Sigmoid colon (tissue), 7 donors: ENCODE results near the gene TNS1. TPM values are rescaled to one million over a fixed set of nuclear protein-coding genes. Genes with fewer than 3 reads are reported as not detected.

Source experiments
- DNase-seq: peaks from one replicate; pipeline ENCODE4 v3.0.0-alpha.2; 2019
- H3K27ac ChIP-seq, 4 donors: fragments of 200-600 bp; sonication (generic); one replicate each; pipeline ENCODE4 v1.5.1; 2016 to 2019; ENCODE audit warnings: mild to moderate bottlenecking in 1 of 4
- H3K27me3 ChIP-seq, 3 donors: fragments of 200-600 bp; sonication (generic); one replicate each; pipeline ENCODE4 v1.5.1; 2019; ENCODE audit warnings: mild to moderate bottlenecking in 1 of 3
- H3K36me3 ChIP-seq, 4 donors: fragments of 200-600 bp; sonication (generic); one replicate each; pipeline ENCODE4 v1.5.1; 2016 to 2019
- H3K4me1 ChIP-seq, 4 donors: fragments of 200-600 bp; sonication (generic); one replicate each; pipeline ENCODE4 v1.5.1; 2017 to 2019
- H3K4me3 ChIP-seq, 4 donors: fragments of 200-600 bp; sonication (generic); one replicate each; pipeline ENCODE4 v1.5.1; 2017 to 2019; ENCODE audit warnings: mild to moderate bottlenecking in 2 of 4, moderate library complexity in 1 of 4
- H3K9me3 ChIP-seq, 4 donors: fragments of 200-600 bp in 3 of 4; sonication (generic) in 3 of 4; one replicate each; pipeline versions ENCODE4 v1.5.1 to v1.6.1; 2013 to 2019
- EP300 ChIP-seq, 4 donors: sonication (generic); formaldehyde crosslinking; IDR thresholded peaks; one replicate each; pipeline ENCODE4 v1.6.1; 2017; ENCODE audit warnings: antibody characterized with exemption in 4 of 4
- POLR2A ChIP-seq, 2 donors: fragments of 450-650 bp; IDR thresholded peaks; one replicate each; pipeline ENCODE4 v1.6.1; 2016; ENCODE audit warnings: antibody characterized with exemption in 2 of 2, mild to moderate bottlenecking in 2 of 2, moderate library complexity in 2 of 2
- POLR2AphosphoS5 ChIP-seq, 4 donors: sonication (generic); formaldehyde crosslinking; IDR thresholded peaks; one replicate each; pipeline ENCODE4 v1.6.1; 2017; ENCODE audit warnings: antibody characterized with exemption in 4 of 4
- WGBS, 2 donors: extraction: QIAGEN DNeasy Blood & Tissue Kit; methylation state at CpG; one replicate each; pipeline ENCODE4 v1.1.7; 2013; 5-methylcytosine and 5-hydroxymethylcytosine counted together
- intact Hi-C: fragments of 100-400 bp; cut with DNase I; formaldehyde crosslinking; loops from one replicate; pipeline ENCODE4 v1.15.1; 2023
- polyA plus RNA-seq, 3 donors: library from polyadenylated mRNA; stranded (reverse); fragments of 200-250 nt; gene quantifications; one replicate each; pipeline ENCODE4 v1.2.3, GENCODE V29; 2013
- total RNA-seq, 4 donors: library from RNA; depleted of rRNA; stranded (reverse); fragments of >200 nt; gene quantifications; one replicate each; pipeline ENCODE4 v1.1.0, GENCODE V29; 2016
- TF ChIP-seq, protein P1 (sequence below), 4 experiments: fragments of 450-650 bp in 3 of 4; fragments of 200-600 bp in 1 of 4; IDR thresholded peaks; one replicate each; pipeline ENCODE4 v1.5.1; 2016 to 2019; ENCODE audit warnings: antibody characterized with exemption in 4 of 4, mild to moderate bottlenecking in 3 of 4, moderate library complexity in 2 of 4
- donor health status: healthy with polysubstance abuse.
- donor health status: Bipolar disorder and iron deficiency.
- donor health status: healthy.

The TNS1 gene
- total and polyA plus RNA-seq, 7 donors = 3.7 to 1,607 (median 444) TPM

DNA sequence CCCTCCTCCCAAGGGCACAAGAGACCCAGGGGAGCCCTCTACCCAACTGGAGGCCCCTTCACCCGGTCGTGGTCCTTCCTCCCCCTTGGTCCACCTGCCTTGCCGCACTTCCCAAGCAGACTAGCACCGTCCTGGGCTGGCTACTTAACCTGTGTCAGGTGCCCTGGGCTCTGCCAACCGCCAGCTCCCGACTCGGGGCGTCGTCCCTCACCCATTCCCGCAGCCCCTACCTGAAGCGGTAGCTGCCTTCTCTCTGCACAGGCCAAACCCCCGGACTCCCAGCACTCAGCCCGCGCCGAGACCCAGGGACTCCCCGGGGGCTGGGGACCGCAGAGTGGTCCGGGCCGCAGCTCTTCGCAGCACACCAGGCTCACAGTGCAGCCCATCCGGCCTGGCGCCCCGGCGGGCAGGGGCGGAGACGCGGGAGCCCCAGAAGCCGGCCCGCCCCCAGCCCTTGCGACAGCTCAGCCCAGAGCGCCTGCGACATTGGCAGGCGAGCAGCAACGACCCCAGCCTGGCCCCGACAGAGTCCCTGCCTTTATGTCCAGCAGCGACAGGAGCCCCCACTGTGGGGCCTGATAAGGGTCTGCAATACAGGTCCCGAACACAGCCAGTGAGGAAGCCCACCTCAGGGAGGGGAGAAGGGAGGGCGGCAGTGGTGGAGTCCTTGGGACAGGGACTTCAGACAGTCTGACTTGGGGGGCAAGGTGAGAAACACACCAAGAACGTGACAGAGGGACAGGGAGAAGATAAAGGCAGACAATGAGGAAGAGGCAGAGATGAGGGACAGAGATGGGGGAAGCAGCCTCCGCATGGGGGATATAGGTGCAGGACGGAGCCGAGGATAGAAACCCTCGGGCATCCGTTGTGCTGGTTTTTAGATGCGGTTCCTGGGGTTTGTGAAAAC is 31.0 kb upstream of the TNS1 start:
- 41 to 47% methylated on average over 45 of the region's 45 CpGs for WGBS, 2 donors
- Histone ChIP-seq H3K4me3 (peak overlapping the region in 1 of 4 donors; percentile 9), H3K27ac (no peak overlapping the region)

DNA sequence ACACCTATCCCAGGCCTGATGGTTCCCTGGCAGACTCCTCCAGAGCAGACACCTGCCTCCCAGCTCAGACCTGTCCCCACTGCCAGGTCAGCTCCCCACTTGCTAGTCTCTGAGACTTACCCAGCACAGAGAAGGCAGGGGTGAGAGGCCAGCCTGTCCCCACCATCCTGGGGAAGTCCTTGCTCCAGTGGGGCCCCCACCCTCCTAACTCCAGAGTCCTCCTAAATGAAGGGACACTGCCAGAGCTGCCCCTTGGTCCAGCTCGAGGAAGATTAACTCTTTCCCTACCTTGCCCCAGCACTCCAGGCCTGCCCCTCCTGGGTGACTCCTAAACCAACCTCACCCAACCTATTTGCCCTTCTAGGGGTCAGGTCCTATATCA is 30.4 kb upstream of the TNS1 start:
- Histone ChIP-seq H3K9me3 (no peaks in the 10 kb centered on the region), H3K4me1 (peaks cover 0 to 25% (median 10%) of the 10 kb centered on the region in 4 donors), H3K27ac (no peak overlapping the region), H3K4me3 (no peak overlapping the region), H3K36me3 (no peaks in the 10 kb centered on the region), H3K27me3 (peaks cover 0 to 2% (median 0%) of the 10 kb centered on the region in 3 donors)
- 44 to 63% methylated on average over 1 of the region's 1 CpG for WGBS, 2 donors
- TF ChIP-seq EP300 (IDR thresholded peaks at IDR 0.05) (no peak), POLR2A (IDR thresholded peaks at IDR 0.05) (no peak), POLR2AphosphoS5 (IDR thresholded peaks at IDR 0.05) (no peak)
- TF ChIP-seq, protein P1, sequence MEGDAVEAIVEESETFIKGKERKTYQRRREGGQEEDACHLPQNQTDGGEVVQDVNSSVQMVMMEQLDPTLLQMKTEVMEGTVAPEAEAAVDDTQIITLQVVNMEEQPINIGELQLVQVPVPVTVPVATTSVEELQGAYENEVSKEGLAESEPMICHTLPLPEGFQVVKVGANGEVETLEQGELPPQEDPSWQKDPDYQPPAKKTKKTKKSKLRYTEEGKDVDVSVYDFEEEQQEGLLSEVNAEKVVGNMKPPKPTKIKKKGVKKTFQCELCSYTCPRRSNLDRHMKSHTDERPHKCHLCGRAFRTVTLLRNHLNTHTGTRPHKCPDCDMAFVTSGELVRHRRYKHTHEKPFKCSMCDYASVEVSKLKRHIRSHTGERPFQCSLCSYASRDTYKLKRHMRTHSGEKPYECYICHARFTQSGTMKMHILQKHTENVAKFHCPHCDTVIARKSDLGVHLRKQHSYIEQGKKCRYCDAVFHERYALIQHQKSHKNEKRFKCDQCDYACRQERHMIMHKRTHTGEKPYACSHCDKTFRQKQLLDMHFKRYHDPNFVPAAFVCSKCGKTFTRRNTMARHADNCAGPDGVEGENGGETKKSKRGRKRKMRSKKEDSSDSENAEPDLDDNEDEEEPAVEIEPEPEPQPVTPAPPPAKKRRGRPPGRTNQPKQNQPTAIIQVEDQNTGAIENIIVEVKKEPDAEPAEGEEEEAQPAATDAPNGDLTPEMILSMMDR (IDR thresholded peaks at IDR 0.05) = no peak
- no peak for DNase-seq
- intact Hi-C loops = no loop called here

More for the DNA sequence above, 31.0 kb upstream of the TNS1 start:
- no peak for DNase-seq
- H3K27me3 ChIP-seq = peaks cover 0 to 6% (median 0%) of the 10 kb centered on the region in 3 donors
- TF ChIP-seq POLR2A (IDR thresholded peaks at IDR 0.05) (no peak), EP300 (IDR thresholded peaks at IDR 0.05) (no peak), POLR2AphosphoS5 (IDR thresholded peaks at IDR 0.05) (no peak)
- TF ChIP-seq, protein P1 (IDR thresholded peaks at IDR 0.05) = no peak
- no peaks in the 10 kb centered on the region for H3K36me3 ChIP-seq
- H3K4me1 ChIP-seq = peaks cover 0 to 19% (median 10%) of the 10 kb centered on the region in 4 donors
- intact Hi-C loops = loop anchor here (2.0 kb wide), 2 partner anchors 23 to 247 kb away; no protein-coding TSS in a partner anchor
- no peaks in the 10 kb centered on the region for H3K9me3 ChIP-seq

DNA sequence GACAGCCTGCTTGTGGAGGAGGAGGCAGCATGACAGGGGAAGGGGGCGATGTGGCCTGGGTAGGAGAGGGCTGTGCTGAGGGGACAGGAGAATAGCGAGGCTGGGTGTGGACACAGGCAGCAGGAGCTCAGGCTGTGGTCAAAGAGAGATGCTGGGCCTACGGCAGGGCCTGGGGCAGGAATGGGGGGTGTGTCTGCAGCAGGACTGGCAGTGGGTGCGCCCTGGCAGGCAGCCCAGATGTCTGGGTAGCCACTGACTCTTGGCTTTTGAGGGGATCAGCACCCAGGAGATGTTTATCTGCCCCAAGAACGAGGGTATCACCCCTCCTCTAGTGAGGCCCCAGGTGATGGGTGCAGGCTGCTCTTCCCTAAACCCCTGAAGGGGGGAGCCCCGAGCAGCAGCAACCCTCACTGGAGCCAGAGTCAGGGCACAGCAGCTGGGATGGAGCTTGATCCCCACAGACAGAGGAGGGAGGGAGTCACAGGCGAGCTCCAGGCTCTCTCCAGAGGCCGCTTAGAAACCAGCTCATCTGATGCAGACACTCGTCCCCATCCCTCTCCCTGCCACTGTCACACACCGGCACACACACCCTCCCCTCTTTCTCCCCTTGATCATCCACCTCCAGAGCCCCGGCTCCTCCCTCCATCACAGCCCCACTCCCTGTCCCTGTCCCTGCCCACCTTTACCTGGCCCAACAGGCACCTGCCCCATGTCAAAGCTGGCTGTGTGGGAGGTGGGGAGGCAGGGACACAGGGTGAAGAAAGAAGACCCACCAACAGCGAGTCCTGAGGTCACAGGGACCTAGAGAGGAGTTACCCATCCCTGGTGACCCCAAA is 29.8 kb upstream of the TNS1 start:
- Histone ChIP-seq H3K4me3 (no peak overlapping the region), H3K9me3 (no peaks in the 10 kb centered on the region), H3K27ac (no peak overlapping the region), H3K27me3 (no peaks in the 10 kb centered on the region), H3K4me1 (peaks cover 0 to 25% (median 10%) of the 10 kb centered on the region in 4 donors), H3K36me3 (no peaks in the 10 kb centered on the region)
- TF ChIP-seq POLR2AphosphoS5 (IDR thresholded peaks at IDR 0.05) (no peak), EP300 (IDR thresholded peaks at IDR 0.05) (no peak), POLR2A (IDR thresholded peaks at IDR 0.05) (no peak)
- TF ChIP-seq, protein P1 (IDR thresholded peaks at IDR 0.05) = no peak
- intact Hi-C loops = loop anchor here (1.0 kb wide), 1 partner anchor 37 kb away; no protein-coding TSS in a partner anchor
- WGBS, 2 donors = 60 to 83% methylated on average over 12 of the region's 12 CpGs
- no peak for DNase-seq

DNA sequence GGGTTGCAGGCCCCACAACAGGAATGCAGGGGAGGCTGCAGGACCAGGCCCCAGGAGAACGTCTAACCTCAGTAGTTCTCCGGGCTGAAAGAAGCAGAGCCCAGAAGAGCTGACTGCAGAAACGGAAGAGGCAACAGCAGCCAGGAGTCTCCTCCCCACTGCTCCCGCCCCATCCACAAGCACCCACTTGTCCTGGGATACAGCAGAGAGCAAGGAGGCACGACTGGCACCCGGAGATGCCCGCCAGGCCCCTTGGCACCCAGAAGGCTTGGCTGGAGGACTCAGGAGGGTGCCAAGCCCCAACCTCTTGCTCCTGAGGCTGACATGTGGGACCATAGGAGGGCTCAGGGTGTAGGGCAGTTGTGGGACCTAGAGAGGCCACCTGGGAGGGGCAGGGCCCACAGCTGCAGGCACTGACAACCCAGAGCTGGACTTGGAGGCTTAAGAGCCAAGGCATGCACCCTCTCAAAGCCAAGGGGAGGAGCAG is 29.0 kb upstream of the TNS1 start:
- Histone ChIP-seq H3K4me1 (peaks cover 0 to 26% (median 10%) of the 10 kb centered on the region in 4 donors), H3K27ac (no peak overlapping the region), H3K4me3 (no peak overlapping the region), H3K27me3 (no peaks in the 10 kb centered on the region), H3K9me3 (no peaks in the 10 kb centered on the region), H3K36me3 (no peaks in the 10 kb centered on the region)
- 90 to 91% methylated on average over 7 of the region's 7 CpGs for WGBS, 2 donors
- intact Hi-C loops = loop anchor here (1.0 kb wide), 1 partner anchor 37 kb away; no protein-coding TSS in a partner anchor
- no peak for TF ChIP-seq EP300 (IDR thresholded peaks at IDR 0.05)
- no peak for TF ChIP-seq POLR2A (IDR thresholded peaks at IDR 0.05)
- TF ChIP-seq, protein P1 (IDR thresholded peaks at IDR 0.05) = no peak
- no peak for TF ChIP-seq POLR2AphosphoS5 (IDR thresholded peaks at IDR 0.05)
- no peak for DNase-seq
